ENCODE results near the gene GLCE.
"Not testable (repeated sequence)": the region's sequence is repeated elsewhere in the genome, so short reads cannot be mapped to it uniquely, and the experiment has no call there.

Gene GLCE

GRCh38 chr15:69138963-69139362 lies 21.5 kb upstream of the GLCE start:
- no peak for DNase-seq

- no peak for DNase-seq
Measured at GRCh38 chr15:69140306-69140705, 20.1 kb upstream of the GLCE start.

GRCh38 chr15:69141286-69141701 lies 19.1 kb upstream of the GLCE start:
- no peak for DNase-seq

- DNase-seq = no peak
Measured at GRCh38 chr15:69141833-69142232, 18.6 kb upstream of the GLCE start.

- DNase-seq = no peak
Measured at GRCh38 chr15:69143756-69144436, 16.5 kb upstream of the GLCE start.

GRCh38 chr15:69144530-69144929 lies 15.9 kb upstream of the GLCE start:
- DNase-seq = no peak

GRCh38 chr15:69145149-69145693 lies 15.2 kb upstream of the GLCE start:
- no peak for DNase-seq

GRCh38 chr15:69145694-69146492 lies 14.5 kb upstream of the GLCE start:
- peak in 1 of 2 donors; percentile 27 for DNase-seq

- no peak for DNase-seq
Measured at GRCh38 chr15:69146724-69147435, 13.6 kb upstream of the GLCE start.

- no peak for DNase-seq
Measured at GRCh38 chr15:69148465-69148864, 12.0 kb upstream of the GLCE start.

GRCh38 chr15:69149163-69149562 lies 11.3 kb upstream of the GLCE start:
- no peak for DNase-seq

GRCh38 chr15:69149803-69150202 lies 10.6 kb upstream of the GLCE start:
- no peak for DNase-seq

- no peak for DNase-seq
Measured at GRCh38 chr15:69150336-69150735, 10.1 kb upstream of the GLCE start.

GRCh38 chr15:69150841-69151240 lies 9.6 kb upstream of the GLCE start:
- no peak for DNase-seq

- DNase-seq = no peak
Measured at GRCh38 chr15:69153046-69153445, 7.4 kb upstream of the GLCE start.

- DNase-seq = not testable (repeated sequence)
Measured at GRCh38 chr15:69153587-69153986, 6.8 kb upstream of the GLCE start.

GRCh38 chr15:69154078-69154477 lies 6.4 kb upstream of the GLCE start:
- peak in 1 of 2 donors; percentile 47 for DNase-seq

- peak; percentile 49 to 77 for DNase-seq
Measured at GRCh38 chr15:69154684-69155083, 5.8 kb upstream of the GLCE start.

GRCh38 chr15:69156736-69157381 lies 3.6 kb upstream of the GLCE start:
- no peak for DNase-seq

GRCh38 chr15:69158201-69158842 lies 2.1 kb upstream of the GLCE start:
- DNase-seq = no peak

GRCh38 chr15:69158843-69159240 lies 1.6 kb upstream of the GLCE start:
- no peak for DNase-seq

GRCh38 chr15:69159805-69160140 lies 662 bp upstream of the GLCE start:
- DNase-seq = no peak
